Lung (tissue), 12 donors: Measurements from ENCODE around the gene CDC42BPA. TPM values are rescaled to one million over a fixed set of nuclear protein-coding genes. Genes with fewer than 3 reads are reported as not detected.

Experiments used
- ATAC-seq: fragments of 200-7000 bp; cut with Tn5 transposase; one replicate; pipeline ENCODE4 v1.9.1; 2020; ENCODE audit warnings: moderate number of reproducible peaks; ENCODE audit not compliant: insufficient read depth, low FRiP score
- DNase-seq, 3 donors: peaks; one replicate each; pipeline ENCODE4 v3.0.0-alpha.2; 2013 to 2017
- H3K27ac ChIP-seq, 2 donors: one replicate each; pipeline ENCODE4 v1.5.1; 2013; ENCODE audit warnings: mild to moderate bottlenecking in 2 of 2, moderate library complexity in 2 of 2, control low read depth in 1 of 2, inconsistent platforms in 1 of 2, low read depth in 1 of 2, low read length in 1 of 2
- H3K27me3 ChIP-seq, 3 donors: one replicate each; pipeline ENCODE4 v1.5.1; 2013; ENCODE audit warnings: low read length in 2 of 3; ENCODE audit not compliant: control insufficient read depth in 3 of 3, insufficient read depth in 3 of 3
- H3K36me3 ChIP-seq, 4 donors: one replicate each; pipeline ENCODE4 v1.5.1; 2013; ENCODE audit warnings: low read length in 4 of 4, mild to moderate bottlenecking in 1 of 4, moderate library complexity in 1 of 4; ENCODE audit not compliant: control insufficient read depth in 4 of 4, insufficient read depth in 4 of 4
- H3K4me1 ChIP-seq, 5 donors: one replicate each; pipeline ENCODE4 v1.5.1; 2013; ENCODE audit warnings: low read length in 5 of 5, mild to moderate bottlenecking in 2 of 5, moderate library complexity in 1 of 5; ENCODE audit not compliant: control insufficient read depth in 5 of 5, insufficient read depth in 5 of 5
- H3K4me3 ChIP-seq: one replicate; pipeline ENCODE4 v1.5.1; 2013; ENCODE audit warnings: mild to moderate bottlenecking, control low read depth, moderate library complexity
- H3K9ac ChIP-seq, 2 donors: one replicate each; pipeline ENCODE4 v1.5.1; 2013; ENCODE audit warnings: low read length in 2 of 2, control low read depth in 1 of 2; ENCODE audit not compliant: insufficient read depth in 1 of 2
- H3K9me3 ChIP-seq, 4 donors: one replicate each; pipeline ENCODE4 v1.5.1; 2013; ENCODE audit warnings: low read length in 3 of 4, mild to moderate bottlenecking in 1 of 4, moderate library complexity in 1 of 4; ENCODE audit not compliant: control insufficient read depth in 4 of 4, insufficient read depth in 3 of 4
- CTCF ChIP-seq: IDR thresholded peaks from 2 replicates; pipeline ENCODE4 v1.5.1; 2012; ENCODE audit warnings: mild to moderate bottlenecking; ENCODE audit errors: control extremely low read depth, extremely low read depth
- WGBS, 2 donors: extraction: QIAGEN DNeasy Blood & Tissue Kit; methylation state at CpG; one replicate each; pipeline ENCODE4 v1.1.7; 2013; 5-methylcytosine and 5-hydroxymethylcytosine counted together
- polyA plus RNA-seq, 2 donors: library from polyadenylated mRNA; stranded (reverse); fragments of 200-250 nt; gene quantifications; one replicate each; pipeline ENCODE4 v1.2.1, GENCODE V29; 2013
- total RNA-seq, 2 donors: library from RNA; depleted of rRNA in 1 of 2; stranded (reverse); fragments of >200 nt in 1 of 2; gene quantifications; one replicate each; pipeline ENCODE4 v1.2.1, GENCODE V29; 2014 to 2021
- donor health status: control.
- donor health status: control.
- donor health status: Bipolar disorder and iron deficiency.
- donor health status: healthy.
- donor health status: DM: yes; HTN: yes; CAD: no.

CDC42BPA gene
- total and polyA plus RNA-seq, 4 donors, result 6.4 to 97.4 (median 20.2) TPM

GRCh38 chr1:227219715-227220292 lies 98.5 kb downstream of the CDC42BPA start:
- Histone ChIP-seq H3K4me1 (peaks cover 0 to 26% (median 0%) of the 10 kb centered on the region in 5 donors), H3K27me3 (no peaks in the 10 kb centered on the region), H3K4me3 (no peak overlapping the region), H3K9me3 (no peaks in the 10 kb centered on the region), H3K36me3 (no peaks in the 10 kb centered on the region), H3K27ac (no peak overlapping the region), H3K9ac (no peak overlapping the region)
- WGBS, 2 donors, result 95 to 98% methylated on average over 1 of the region's 1 CpG
- no peak for DNase-seq
- no peak for ATAC-seq
- TF ChIP-seq CTCF, result no peak

- Histone ChIP-seq H3K36me3 (no peaks in the 10 kb centered on the region), H3K4me1 (peaks cover 0 to 29% (median 0%) of the 10 kb centered on the region in 5 donors), H3K9ac (no peak overlapping the region), H3K27me3 (no peaks in the 10 kb centered on the region), H3K4me3 (no peak overlapping the region), H3K9me3 (no peaks in the 10 kb centered on the region), H3K27ac (no peak overlapping the region)
- no peak for ATAC-seq
- no peak for TF ChIP-seq CTCF
- DNase-seq, result no peak
- 27 to 48% methylated on average over 6 of the region's 6 CpGs for WGBS, 2 donors
Observed at GRCh38 chr1:227218870-227219573, 99.3 kb downstream of the CDC42BPA start.

- Histone ChIP-seq H3K9me3 (no peaks in the 10 kb centered on the region), H3K36me3 (peaks cover 0 to 4% (median 2%) of the 10 kb centered on the region in 4 donors), H3K4me1 (peaks cover 0 to 25% (median 0%) of the 10 kb centered on the region in 5 donors), H3K4me3 (no peak overlapping the region), H3K27ac (no peak overlapping the region), H3K9ac (no peak overlapping the region), H3K27me3 (no peaks in the 10 kb centered on the region)
- ATAC-seq (no peak), DNase-seq (no peak)
- no peak for TF ChIP-seq CTCF
- 91 to 94% methylated on average over 2 of the region's 2 CpGs for WGBS, 2 donors
Observed at GRCh38 chr1:227215863-227216510, 102.3 kb downstream of the CDC42BPA start.
